GM12864 (cell line): Measurements from ENCODE around the gene BSN.

Source experiments
- DNase-seq: peaks from one replicate; pipeline ENCODE4 v3.0.0-alpha.2; 2011; ENCODE audit warnings: low read depth
- H3K4me3 ChIP-seq: 2 replicates; pipeline ENCODE4 v1.5.1; 2011; ENCODE audit warnings: mild to moderate bottlenecking, low read depth, low read length, control low read depth
- CTCF ChIP-seq: IDR thresholded peaks from 2 replicates; pipeline ENCODE4 v1.5.1; 2011; ENCODE audit warnings: low read depth, mild to moderate bottlenecking, moderate library complexity, low read length, control low read depth, inconsistent platforms; ENCODE audit errors: missing control alignments

BSN gene

GRCh38 chr3:49706456-49707112 is 152.3 kb downstream of the BSN start:
- H3K4me3 ChIP-seq, result no peak overlapping the region
- no peak for DNase-seq
- TF ChIP-seq CTCF, result no peak

GRCh38 chr3:49707113-49707480 is 152.8 kb downstream of the BSN start:
- no peak overlapping the region for H3K4me3 ChIP-seq
- no peak for TF ChIP-seq CTCF
- no peak for DNase-seq

- no peak for DNase-seq
- H3K4me3 ChIP-seq, result no peak overlapping the region
- TF ChIP-seq CTCF, result no peak
Measured at GRCh38 chr3:49709852-49710251, 155.6 kb downstream of the BSN start.

GRCh38 chr3:49711489-49711888 is 157.2 kb downstream of the BSN start:
- TF ChIP-seq CTCF, result no peak
- no peak overlapping the region for H3K4me3 ChIP-seq
- no peak for DNase-seq

- no peak for TF ChIP-seq CTCF
- no peak for DNase-seq
- no peak overlapping the region for H3K4me3 ChIP-seq
Measured at GRCh38 chr3:49712166-49712565, 157.9 kb downstream of the BSN start.

- no peak for DNase-seq
- no peak for TF ChIP-seq CTCF
- H3K4me3 ChIP-seq, result no peak overlapping the region
Measured at GRCh38 chr3:49712631-49713317, 158.5 kb downstream of the BSN start.

GRCh38 chr3:49713336-49714105 is 159.2 kb downstream of the BSN start:
- H3K4me3 ChIP-seq, result no peak overlapping the region
- no peak for DNase-seq
- no peak for TF ChIP-seq CTCF
